Measurements from ENCODE around the gene ENGASE.
A peak's percentile ranks its signal among the peaks of the same experiment; 100 is the strongest.
"Not testable (repeated sequence)": the region's sequence is repeated elsewhere in the genome, so short reads cannot be mapped to it uniquely, and the experiment has no call there.

ENGASE gene, protein sequence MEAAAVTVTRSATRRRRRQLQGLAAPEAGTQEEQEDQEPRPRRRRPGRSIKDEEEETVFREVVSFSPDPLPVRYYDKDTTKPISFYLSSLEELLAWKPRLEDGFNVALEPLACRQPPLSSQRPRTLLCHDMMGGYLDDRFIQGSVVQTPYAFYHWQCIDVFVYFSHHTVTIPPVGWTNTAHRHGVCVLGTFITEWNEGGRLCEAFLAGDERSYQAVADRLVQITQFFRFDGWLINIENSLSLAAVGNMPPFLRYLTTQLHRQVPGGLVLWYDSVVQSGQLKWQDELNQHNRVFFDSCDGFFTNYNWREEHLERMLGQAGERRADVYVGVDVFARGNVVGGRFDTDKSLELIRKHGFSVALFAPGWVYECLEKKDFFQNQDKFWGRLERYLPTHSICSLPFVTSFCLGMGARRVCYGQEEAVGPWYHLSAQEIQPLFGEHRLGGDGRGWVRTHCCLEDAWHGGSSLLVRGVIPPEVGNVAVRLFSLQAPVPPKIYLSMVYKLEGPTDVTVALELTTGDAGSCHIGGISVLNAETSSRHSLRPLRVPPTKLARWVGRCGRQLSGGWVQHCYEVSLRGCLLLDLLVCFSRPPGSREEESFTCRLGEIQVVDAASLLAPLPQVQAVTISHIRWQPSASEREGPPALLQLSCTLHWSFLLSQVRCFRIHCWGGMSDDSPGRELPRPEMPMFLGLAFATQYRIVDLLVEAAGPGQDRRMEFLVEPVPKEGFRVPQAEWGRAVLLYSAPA

GRCh38 chr17:79074649-79075445 is at the start of gene ENGASE:
ENGASE (plus strand) TSS chr17:79074824; CDS start chr17:79074945, 121 bp downstream.
- DNase-seq (ENCODE audit: low read depth in 2 of 2): peak; percentile 85 to 87

GRCh38 chr17:79024901-79025737 is 49.5 kb upstream of the ENGASE start:
- DNase-seq (ENCODE audit: low read depth in 2 of 2): no peak

- no peak for DNase-seq (ENCODE audit: low read depth in 2 of 2)
Observed at GRCh38 chr17:79026376-79027273, 48.0 kb upstream of the ENGASE start.

- DNase-seq (ENCODE audit: low read depth in 2 of 2): no peak
Observed at GRCh38 chr17:79027274-79027924, 47.2 kb upstream of the ENGASE start.

GRCh38 chr17:79027925-79028491 is 46.6 kb upstream of the ENGASE start:
- DNase-seq (ENCODE audit: low read depth in 2 of 2): no peak

- no peak for DNase-seq (ENCODE audit: low read depth in 2 of 2)
Observed at GRCh38 chr17:79028496-79029326, 45.9 kb upstream of the ENGASE start.

GRCh38 chr17:79029327-79030009 is 45.2 kb upstream of the ENGASE start:
- DNase-seq (ENCODE audit: low read depth in 2 of 2): no peak

- DNase-seq (ENCODE audit: low read depth in 2 of 2): not testable (repeated sequence)
Observed at GRCh38 chr17:79030636-79031035, 44.0 kb upstream of the ENGASE start.

DNA sequence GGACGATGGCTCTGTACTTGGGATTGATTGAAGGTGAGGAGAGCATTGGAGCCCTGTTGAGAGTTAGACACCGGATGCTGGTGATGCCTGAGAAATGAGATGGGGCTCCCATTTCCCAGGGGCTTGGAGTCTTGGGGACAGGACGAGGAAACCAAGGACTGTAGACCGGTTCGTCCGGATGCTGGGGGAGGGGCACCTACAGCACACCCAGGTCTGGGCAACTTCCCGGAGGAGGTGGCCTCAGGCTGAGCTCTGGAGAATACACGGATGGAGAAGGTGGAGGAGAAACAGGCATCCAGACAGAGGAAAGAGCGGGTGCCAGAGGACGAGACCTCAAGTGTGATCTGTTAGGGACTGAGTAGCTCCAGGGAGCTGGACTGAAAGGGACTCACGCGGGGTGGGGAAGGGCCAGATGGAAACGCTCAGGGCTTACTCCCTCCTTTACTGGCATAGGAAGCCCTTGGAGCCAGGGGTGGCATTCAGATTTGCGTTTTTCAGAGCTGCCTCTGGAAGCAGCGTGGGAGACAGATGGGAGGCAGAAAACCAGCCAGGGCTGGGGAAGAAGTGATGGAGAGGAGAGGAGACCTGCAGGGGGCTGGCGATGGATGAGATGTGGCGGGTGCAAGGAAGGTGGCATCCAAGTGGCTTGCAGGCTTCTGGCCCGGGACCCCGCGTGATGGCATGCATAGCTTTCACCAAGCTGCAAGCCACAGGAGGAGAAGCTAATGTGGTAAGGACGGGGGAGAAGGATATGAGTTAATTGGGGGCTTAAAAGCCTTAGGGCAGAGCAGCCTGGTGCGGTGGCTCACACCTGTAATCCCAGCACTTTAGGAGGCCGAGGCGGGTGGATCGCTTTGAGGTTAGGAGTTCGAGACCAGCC is 42.4 kb upstream of the ENGASE start:
- no peak for DNase-seq (ENCODE audit: low read depth in 2 of 2)

- no peak for DNase-seq (ENCODE audit: low read depth in 2 of 2)
Observed at GRCh38 chr17:79033046-79033616, 41.5 kb upstream of the ENGASE start.

DNA sequence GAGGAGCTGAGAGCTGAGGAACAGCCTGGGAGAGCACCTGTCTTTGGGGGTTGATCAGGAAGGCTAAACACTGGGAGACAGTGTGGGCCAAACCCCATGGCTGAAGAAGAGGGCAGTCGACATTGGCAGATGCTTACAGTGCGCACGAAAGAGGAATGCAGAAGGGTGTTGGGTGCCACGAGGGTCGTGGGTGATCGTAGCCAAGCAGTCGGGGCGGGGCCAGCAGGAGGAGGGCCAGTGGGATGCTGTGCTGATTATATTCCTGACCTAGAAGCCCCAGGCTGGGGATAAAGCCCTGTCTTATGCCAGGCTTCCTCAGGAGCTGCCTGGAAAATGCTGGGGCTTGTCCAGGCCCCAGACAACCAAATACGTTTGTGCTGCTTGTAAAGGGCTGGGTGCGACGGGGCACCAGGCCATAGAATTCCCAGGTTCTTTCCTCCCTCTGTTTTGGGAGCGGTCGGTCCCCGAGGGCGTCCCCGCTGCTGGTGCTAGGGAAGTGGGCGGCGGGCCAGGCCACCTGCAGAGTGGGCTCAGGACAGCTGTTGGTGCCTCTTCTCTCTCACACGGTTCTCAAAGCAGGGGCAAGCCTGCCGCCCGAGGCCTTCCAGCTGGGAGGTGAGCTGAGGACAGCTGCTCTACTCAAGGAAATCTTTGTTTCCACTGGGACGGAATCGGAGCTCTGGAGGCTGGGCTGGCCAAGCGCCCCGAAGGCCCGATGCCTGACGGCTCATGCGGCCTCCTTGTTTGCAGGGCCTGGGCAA is 40.7 kb upstream of the ENGASE start:
- DNase-seq (ENCODE audit: low read depth in 2 of 2): no peak

DNA sequence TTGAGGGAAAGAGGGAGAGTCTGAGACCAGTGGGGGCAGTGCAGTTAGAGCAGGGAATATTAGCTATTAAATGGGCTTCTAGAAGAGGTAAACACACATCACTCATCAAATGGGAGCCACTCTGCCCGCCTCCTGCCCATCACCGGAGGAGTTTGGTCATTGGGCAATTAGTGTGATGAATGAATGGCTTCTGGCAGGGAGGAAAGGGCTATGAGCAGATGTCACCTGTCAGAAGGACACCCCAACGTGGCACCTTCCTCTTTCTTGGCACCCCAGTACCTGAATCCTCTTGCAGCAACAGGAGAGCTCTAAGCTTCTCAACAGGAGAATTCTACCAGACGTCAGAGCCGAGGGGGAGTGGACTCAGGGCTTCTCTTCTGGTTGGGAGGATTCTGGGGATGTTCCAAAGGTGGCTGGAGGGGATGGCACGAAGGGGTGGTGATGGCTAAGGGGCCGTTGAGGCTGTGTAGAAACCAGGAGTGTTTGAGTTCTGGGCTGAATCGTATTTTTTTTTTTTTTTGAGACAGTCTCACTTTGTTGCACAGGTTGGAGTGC is 39.6 kb upstream of the ENGASE start:
- DNase-seq (ENCODE audit: low read depth in 2 of 2): no peak

GRCh38 chr17:79035686-79036085 is 38.9 kb upstream of the ENGASE start:
- DNase-seq (ENCODE audit: low read depth in 2 of 2): no peak

- no peak for DNase-seq (ENCODE audit: low read depth in 2 of 2)
Observed at GRCh38 chr17:79036181-79036580, 38.4 kb upstream of the ENGASE start.

GRCh38 chr17:79036596-79036995 is 38.0 kb upstream of the ENGASE start:
- DNase-seq (ENCODE audit: low read depth in 2 of 2): no peak

All from activated CD4-positive, alpha-beta T cell treated with anti-CD3 and anti-CD28 coated beads for 24 hours (primary cell).